Tibial artery (tissue), 4 donors: ENCODE measurements around the gene DGCR2.

ENCODE experiments used
- DNase-seq, 2 donors: peaks; one replicate each; pipeline ENCODE4 v3.0.0-alpha.2; 2019
- H3K27ac ChIP-seq, 2 donors: fragments of 200-600 bp; sonication (generic) in 1 of 2; 1 replicate in 1 of 2; 2 replicates in 1 of 2; pipeline ENCODE4 v1.5.1; 2018 to 2019; ENCODE audit warnings: mild to moderate bottlenecking in 1 of 2
- H3K27me3 ChIP-seq, 2 donors: fragments of 200-600 bp; sonication (generic) in 1 of 2; one replicate each; pipeline versions ENCODE4 v1.5.1 to v1.6.0; 2016 to 2019
- H3K36me3 ChIP-seq, 3 donors: fragments of 200-600 bp; sonication (generic) in 2 of 3; one replicate each; pipeline ENCODE4 v1.5.1; 2016 to 2019; ENCODE audit warnings: mild to moderate bottlenecking in 2 of 3
- H3K4me1 ChIP-seq, 4 donors: fragments of 200-600 bp; sonication (generic) in 2 of 4; 1 replicate in 3 of 4; 2 replicates in 1 of 4; pipeline ENCODE4 v1.5.1; 2016 to 2019
- H3K4me3 ChIP-seq, 2 donors: fragments of 200-600 bp; sonication (generic) in 1 of 2; 1 replicate in 1 of 2; 2 replicates in 1 of 2; pipeline ENCODE4 v1.5.1; 2018 to 2019; ENCODE audit warnings: mild to moderate bottlenecking in 2 of 2
- H3K9me3 ChIP-seq, 3 donors: fragments of 200-600 bp; sonication (generic) in 1 of 3; one replicate each; pipeline ENCODE4 v1.5.1; 2016 to 2019
- intact Hi-C: fragments of 100-400 bp; cut with DNase I; formaldehyde crosslinking; loops from one replicate; pipeline ENCODE4 v1.15.0; 2023; ENCODE audit warnings: low total_unique reads
- TF ChIP-seq, protein P1 (sequence below), 2 experiments: fragments of 200-600 bp in 1 of 2; fragments of 450-650 bp in 1 of 2; IDR thresholded peaks; one replicate each; pipeline ENCODE4 v1.5.1; 2017 to 2019; ENCODE audit warnings: antibody characterized with exemption in 2 of 2, mild to moderate bottlenecking in 1 of 2, moderate library complexity in 1 of 2

The DGCR2 gene

GRCh38 chr22:19061471-19062138, 60.6 kb downstream of the DGCR2 start:
- H3K4me3 ChIP-seq, result no peak overlapping the region
- TF ChIP-seq, protein P1, sequence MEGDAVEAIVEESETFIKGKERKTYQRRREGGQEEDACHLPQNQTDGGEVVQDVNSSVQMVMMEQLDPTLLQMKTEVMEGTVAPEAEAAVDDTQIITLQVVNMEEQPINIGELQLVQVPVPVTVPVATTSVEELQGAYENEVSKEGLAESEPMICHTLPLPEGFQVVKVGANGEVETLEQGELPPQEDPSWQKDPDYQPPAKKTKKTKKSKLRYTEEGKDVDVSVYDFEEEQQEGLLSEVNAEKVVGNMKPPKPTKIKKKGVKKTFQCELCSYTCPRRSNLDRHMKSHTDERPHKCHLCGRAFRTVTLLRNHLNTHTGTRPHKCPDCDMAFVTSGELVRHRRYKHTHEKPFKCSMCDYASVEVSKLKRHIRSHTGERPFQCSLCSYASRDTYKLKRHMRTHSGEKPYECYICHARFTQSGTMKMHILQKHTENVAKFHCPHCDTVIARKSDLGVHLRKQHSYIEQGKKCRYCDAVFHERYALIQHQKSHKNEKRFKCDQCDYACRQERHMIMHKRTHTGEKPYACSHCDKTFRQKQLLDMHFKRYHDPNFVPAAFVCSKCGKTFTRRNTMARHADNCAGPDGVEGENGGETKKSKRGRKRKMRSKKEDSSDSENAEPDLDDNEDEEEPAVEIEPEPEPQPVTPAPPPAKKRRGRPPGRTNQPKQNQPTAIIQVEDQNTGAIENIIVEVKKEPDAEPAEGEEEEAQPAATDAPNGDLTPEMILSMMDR (IDR thresholded peaks at IDR 0.05), result no peak
- H3K4me1 ChIP-seq, result no peaks in the 10 kb centered on the region
- no peak overlapping the region for H3K27ac ChIP-seq
- H3K27me3 ChIP-seq, result no peaks in the 10 kb centered on the region
- peaks cover 63 to 100% (median 87%) of the 10 kb centered on the region in 3 donors for H3K36me3 ChIP-seq
- no peaks in the 10 kb centered on the region for H3K9me3 ChIP-seq
- intact Hi-C loops, result no loop called here
- no peak for DNase-seq

- Histone ChIP-seq H3K4me3 (no peak overlapping the region), H3K9me3 (no peaks in the 10 kb centered on the region), H3K27ac (no peak overlapping the region), H3K4me1 (no peaks in the 10 kb centered on the region), H3K27me3 (no peaks in the 10 kb centered on the region), H3K36me3 (peaks cover 60 to 100% (median 83%) of the 10 kb centered on the region in 3 donors)
- intact Hi-C loops, result no loop called here
- no peak for DNase-seq
- TF ChIP-seq, protein P1 (IDR thresholded peaks at IDR 0.05), result no peak
Measured at GRCh38 chr22:19060356-19061009, 61.7 kb downstream of the DGCR2 start.

GRCh38 chr22:19059481-19060278, 62.5 kb downstream of the DGCR2 start:
- H3K27ac ChIP-seq, result no peak overlapping the region
- H3K9me3 ChIP-seq, result no peaks in the 10 kb centered on the region
- H3K27me3 ChIP-seq, result no peaks in the 10 kb centered on the region
- TF ChIP-seq, protein P1 (IDR thresholded peaks at IDR 0.05), result no peak
- peaks cover 52 to 99% (median 75%) of the 10 kb centered on the region in 3 donors for H3K36me3 ChIP-seq
- no peak overlapping the region for H3K4me3 ChIP-seq
- no peaks in the 10 kb centered on the region for H3K4me1 ChIP-seq
- no peak for DNase-seq
- intact Hi-C loops, result no loop called here

DNA sequence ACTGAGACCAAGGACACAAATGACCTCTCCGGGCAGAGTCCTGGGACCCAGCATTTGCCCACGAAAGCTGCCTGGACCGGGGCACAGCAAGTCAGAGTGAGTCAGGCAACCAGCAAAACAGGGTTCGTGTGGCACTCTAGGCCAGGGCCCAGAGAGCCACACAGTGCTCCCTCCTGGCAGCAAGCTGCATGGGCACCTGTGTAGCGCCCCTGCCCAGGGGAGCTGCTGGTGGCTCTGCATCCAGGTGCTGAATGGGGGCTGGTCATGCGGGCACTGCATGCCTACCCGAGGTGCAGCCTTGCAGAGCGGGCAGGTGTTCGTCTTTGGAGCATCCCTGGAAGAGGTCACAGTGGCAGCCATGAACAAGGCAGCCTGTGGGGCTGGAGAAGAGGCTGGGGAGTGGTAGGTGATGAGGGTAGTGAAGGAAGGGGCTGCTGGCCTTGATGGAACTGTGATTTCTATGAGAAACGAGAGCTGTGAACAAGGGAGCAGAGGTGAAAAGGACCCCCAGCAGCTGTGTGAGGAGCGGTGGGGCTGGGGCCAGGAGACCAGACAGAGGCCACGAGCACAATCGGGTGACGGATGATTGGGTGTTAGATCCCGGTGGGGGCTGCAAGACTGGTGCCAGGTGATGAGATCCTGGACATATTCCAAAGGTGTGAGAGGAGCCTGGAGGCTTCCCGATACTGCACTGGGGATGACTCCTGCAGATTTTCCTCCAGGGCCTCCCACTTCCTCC, 63.3 kb downstream of the DGCR2 start:
- intact Hi-C loops, result no loop called here
- no peak for DNase-seq
- H3K4me1 ChIP-seq, result no peaks in the 10 kb centered on the region
- H3K9me3 ChIP-seq, result no peaks in the 10 kb centered on the region
- H3K27me3 ChIP-seq, result no peaks in the 10 kb centered on the region
- H3K4me3 ChIP-seq, result no peak overlapping the region
- H3K27ac ChIP-seq, result no peak overlapping the region
- H3K36me3 ChIP-seq, result peaks cover 44 to 96% (median 67%) of the 10 kb centered on the region in 3 donors
- TF ChIP-seq, protein P1 (IDR thresholded peaks at IDR 0.05), result no peak

DNA sequence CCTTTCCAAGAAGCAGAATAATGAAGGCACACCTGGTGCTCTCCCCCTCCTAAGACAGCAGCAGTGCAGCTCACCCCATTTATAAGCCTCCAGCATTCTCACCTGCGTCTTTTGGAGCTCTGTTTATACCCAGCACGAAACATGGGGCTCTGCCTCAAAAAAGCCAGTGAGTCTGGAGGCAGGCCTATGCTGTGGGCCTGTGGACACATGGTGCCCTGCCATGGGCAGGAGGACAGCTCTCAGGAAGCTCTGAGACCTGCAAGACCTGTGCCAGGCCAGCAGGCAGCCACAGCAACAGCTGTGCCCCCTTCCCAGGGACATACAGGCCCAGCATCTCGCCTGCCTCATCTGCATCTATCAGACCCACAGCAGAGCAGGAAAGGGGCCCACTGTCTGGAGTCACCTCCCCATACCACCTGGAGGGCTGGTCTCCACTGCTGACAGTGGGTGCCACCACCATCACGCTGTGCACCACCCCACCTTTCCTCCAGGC, 64.2 kb downstream of the DGCR2 start:
- Histone ChIP-seq H3K36me3 (peaks cover 36 to 91% (median 58%) of the 10 kb centered on the region in 3 donors), H3K4me3 (no peak overlapping the region), H3K9me3 (no peaks in the 10 kb centered on the region), H3K27me3 (no peaks in the 10 kb centered on the region), H3K4me1 (no peaks in the 10 kb centered on the region), H3K27ac (no peak overlapping the region)
- intact Hi-C loops, result no loop called here
- no peak for DNase-seq
- TF ChIP-seq, protein P1 (IDR thresholded peaks at IDR 0.05), result no peak
